HG03378 (cell line): ENCODE measurements around the gene RBFOX2.
"Not testable (repeated sequence)": the region's sequence is repeated elsewhere in the genome, so short reads cannot be mapped to it uniquely, and the experiment has no call there.

ENCODE experiments used
- ATAC-seq: cut with Tn5 transposase; IDR thresholded peaks from one replicate; pipeline ENCODE4 v1.9.1; 2021; ENCODE audit warnings: mild to moderate bottlenecking, moderate library complexity; ENCODE audit not compliant: unreplicated experiment

The RBFOX2 gene

DNA sequence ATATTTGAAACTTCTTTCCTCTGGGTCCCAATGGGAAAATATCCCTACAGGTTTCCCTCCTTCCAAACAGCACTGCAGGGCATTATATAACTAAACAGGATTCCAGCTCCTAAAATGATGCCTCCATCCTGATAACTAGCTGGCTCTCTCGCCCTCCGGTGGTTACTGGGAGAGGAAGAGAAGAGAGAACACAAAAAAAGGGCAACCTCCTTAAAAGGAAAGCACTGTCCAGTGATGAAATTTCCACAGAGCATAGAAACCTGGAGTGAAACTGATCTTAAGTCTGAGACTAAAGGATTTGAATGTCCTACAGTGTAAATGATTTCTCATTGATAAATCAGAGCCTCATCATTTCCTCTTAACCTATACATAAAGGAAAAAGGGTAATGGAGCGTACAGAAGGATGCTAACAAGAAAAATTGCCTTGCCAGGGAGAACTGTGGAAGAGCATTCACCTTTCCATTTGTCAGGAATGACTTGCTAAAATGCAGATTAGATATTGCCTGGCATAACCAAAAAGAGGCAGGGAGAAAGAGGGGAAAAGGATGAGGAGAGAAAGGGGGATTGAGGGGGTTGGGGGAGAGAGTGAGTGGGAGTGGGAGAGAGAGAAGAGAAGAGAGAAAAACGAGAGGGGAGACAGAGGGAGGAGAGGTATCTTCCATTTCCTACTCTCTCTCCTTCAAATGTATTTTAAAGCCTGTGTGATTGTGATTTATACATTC lies 189.6 kb downstream of the RBFOX2 start:
- ATAC-seq = no peak

DNA sequence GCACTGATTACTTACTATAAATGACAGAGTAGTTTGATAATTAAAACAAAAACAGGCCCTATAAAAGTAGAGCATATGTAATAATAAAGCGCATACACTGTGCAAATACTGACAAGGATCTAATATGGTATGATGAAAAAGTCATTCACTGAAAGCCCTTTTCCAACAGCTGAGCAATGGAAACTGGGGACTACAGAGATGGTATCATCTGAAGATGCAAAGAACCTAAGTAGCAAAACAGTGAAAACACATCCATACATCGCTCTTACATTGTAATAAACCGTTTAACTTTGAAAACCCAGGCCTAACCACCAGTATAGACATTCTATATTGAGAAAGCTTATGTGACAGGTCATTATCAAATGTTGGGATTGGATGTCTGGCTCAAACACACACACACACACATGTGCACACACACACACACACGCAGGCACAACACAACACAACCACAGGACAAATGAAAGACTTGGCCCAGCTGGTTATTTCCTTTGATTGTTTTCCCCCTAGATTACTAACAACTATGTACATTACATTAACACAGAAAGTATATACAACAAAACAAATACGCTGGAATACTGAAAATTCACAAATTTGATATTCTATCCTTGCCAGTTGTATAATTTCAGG lies 191.4 kb downstream of the RBFOX2 start:
- ATAC-seq = no peak

DNA sequence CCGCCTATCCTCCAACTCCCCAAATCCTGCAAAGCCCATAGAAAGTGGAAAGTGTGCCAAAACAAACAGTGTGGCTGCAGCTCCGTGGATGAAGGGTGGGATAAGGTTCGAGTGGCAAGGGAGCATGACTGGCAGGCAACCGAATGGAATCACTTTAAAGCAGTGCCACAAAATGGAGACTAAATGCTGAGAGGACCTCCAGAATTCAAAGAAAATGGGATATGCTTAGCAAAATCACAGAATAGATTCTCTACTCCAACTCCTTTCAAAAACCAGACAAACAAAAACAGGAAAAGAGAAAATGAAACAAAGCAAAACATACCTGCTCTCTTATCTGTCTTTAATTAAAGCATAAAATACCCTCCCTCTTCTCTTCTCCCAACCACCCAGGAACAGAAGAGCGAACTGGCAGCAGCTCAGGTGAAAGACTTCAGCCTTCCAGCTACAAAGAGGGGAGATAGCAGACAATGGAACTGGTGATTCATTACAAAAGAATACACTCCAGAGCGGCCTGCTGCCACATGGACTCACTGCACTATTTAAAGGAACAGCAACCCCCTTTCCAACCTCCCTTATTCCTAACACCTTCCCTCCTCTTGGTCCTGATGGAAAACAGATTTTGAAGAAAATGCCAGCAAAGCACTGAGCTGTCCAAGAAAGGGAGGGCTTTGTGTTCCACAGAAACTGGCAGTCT lies 192.5 kb downstream of the RBFOX2 start:
- no peak for ATAC-seq

DNA sequence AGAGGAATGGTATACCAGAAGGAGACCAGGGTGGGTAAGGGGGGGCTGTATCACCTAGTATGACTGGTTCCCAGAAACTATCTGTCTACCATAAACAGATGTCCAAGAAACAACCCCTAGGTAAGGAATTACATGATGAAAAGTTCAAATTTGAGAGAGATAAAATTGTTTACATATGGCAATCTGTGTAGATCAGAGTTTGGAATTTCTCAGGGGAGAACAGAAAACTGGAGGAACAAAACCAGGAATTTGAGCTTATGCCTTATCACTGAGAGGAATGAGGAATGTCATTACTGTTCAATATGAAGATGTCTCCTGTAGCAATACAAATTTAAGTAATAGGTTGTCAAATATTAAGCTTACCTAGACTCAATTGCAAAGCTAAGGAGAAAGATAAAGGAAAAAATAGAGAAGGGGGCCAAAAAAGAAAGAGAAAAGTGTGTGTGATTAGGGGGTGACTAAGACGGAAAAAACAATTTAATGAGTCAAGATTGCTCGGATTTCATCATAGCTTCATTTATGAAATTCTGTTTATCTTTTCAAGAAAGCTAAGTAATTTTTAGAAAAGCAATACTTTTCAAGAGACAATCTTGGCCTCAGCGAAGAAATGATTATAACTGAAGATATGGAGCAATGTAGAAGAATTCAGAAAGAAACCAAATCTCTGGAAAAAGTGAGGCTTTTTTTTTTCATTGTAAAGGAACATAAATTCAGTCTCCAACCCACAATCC lies 193.2 kb downstream of the RBFOX2 start:
- no peak for ATAC-seq

DNA sequence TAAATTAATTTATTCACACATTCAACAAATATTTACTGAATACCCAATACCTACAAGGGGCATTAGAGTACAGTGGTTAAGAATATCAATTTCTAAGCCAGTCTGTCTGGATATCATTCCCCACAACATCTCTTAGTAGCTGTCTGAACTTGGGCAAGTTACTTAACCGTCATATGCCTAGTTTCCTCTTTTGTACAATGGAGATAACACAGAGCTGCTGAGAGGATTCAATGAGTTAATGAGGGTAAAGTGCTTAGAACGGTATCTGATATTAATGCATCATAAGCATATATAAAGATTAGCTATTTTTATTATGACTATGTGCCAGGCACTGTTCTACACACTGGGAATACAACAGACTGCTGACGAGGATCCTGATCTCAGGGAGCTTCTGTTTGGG lies 194.6 kb downstream of the RBFOX2 start:
- ATAC-seq = no peak

DNA sequence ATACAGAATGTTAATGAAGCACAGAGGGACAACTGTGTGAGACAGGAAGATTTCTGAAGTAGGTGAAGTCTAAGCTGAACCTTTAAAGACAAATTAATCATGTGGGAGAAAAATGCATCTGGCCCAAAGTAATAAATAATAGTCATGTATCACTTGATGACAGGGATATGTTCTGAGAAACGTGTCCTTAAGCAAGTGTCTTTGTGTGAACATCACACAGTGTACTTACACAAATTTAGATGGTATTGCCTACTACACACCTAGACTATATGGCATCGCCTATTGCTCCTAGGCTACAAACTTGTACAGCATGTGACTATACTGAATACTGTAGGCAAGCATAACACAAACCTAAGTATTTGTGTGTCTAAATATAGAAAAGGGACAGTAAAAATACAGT lies 198.3 kb downstream of the RBFOX2 start:
- no peak for ATAC-seq

DNA sequence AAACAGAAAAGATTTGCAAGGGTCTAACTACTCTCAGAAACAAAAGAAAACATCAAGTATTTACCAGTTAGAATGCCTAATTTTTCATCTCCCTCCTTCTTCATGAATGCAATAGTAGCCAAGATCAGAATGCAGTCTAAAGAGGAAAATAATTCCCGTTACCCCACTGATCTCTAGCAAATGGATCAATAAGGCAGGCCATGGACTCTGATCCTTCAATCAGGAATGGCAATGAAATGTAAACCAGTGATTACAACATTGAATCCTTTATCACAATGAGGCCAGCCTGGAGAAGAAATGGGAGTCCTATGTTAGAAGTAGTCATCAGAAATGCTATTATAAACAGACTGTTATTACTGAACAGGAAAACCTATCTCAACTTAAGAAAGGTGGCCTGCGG lies 204.4 kb downstream of the RBFOX2 start:
- ATAC-seq = no peak

DNA sequence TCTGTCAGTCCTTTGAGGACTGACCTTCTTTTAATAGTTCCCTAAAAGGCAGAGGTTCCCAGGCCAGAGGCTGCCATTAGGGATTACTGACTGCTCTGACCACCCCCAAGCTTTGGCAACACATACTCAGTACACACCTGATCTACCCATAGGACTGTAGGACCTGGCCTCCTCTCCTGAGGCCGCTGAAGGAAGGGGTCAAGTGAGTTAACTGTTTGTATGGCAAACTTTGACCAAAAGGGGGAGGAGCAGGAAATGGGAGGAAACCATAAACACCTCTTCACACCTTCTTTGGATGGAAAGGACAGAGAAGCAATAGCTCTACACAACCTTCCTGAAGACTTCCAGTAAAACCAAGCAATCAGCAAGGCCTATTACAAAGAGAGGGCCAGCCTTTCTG lies 207.0 kb downstream of the RBFOX2 start:
- no peak for ATAC-seq

DNA sequence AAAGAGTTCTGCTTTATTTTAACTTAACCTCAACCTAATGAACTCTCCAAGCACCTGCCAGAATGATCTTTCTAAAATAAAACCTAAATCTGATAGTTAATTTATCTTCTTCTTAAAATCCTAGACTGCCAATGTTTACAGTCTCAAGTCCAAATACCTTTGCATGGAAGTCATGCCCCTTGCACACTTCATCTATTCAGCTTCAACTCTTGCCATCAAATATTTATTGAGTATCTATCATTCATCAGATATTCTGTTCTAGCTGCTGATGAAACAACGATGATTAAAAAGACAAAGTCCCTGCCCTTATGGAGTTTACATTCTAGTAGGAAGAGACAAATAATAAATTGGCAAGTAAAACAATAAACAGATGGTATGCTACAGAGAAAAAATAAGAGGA lies 209.2 kb downstream of the RBFOX2 start:
- ATAC-seq = no peak

DNA sequence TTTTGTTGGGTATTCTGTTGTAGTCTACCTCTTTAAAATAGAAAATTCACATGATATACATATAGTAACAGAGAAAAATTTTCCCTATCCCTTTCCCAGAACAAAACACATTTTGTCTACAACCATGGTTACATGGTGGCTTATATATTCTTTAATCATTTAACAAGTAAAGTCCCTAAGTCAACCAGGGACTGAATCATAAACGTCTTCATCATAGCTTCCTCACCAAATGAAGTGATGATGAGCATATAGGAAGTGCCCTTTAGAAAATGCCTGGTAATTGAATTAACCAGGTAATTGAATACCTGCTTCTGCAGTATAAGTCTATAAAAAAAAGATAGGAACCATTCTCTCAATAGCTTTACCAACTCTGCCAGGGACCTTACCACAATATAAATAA lies 209.7 kb downstream of the RBFOX2 start:
- ATAC-seq = no peak

DNA sequence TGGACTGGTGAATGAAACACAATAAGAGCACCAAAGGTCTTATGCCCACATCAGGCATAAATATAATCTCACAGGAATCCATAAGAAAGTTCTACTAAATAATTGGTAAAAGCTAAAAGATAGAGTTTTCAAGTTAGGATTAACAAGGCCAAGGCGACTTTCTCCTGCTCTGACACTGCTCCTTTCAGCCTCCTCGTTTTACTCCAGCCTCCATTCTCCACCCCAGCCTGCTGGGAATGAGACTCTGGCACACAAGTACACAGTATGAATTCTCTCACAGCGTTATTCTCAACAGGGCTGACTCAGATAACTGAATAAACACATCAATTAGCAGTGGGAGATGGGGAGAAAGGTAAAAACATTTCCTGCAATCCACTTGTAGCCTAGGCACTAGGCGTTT lies 216.0 kb downstream of the RBFOX2 start:
- ATAC-seq = no peak

DNA sequence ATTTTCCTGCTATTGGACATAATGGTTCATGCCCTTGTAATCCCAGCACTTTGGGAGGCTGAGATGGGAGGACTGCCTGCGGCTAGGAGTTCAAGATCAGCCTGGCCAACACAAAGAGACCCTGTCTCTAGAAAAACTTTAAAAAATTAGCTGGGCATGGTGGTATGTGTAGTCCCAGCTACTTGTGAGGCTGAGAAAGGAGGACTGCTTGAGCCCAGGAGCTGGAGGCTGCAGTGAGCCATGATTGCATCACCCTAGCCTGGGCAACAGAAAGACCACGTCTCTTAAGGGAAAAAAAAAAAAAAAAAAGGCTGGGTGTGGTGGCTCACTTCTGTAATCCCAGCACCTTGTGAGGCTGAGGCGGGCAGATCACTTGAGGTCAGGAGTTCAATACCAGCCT lies 217.0 kb downstream of the RBFOX2 start:
- no peak for ATAC-seq

DNA sequence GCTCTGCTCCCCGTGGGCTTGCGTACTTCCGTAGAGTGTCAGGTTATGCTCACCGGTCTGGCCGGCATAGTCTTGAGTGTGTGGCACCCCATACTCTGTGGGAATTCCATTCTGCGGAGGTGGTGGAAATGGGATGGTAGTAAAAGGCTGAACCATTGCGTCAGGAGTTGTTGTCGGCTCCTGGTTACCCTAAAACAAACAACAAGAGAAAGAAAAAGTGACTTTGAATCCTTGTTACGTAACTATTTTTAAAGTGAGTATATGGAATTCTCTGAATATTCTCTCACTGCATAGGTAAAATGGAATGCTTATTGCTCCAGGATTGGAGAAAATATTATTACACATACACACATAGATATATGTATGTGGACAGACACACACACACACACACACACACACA lies 218.8 kb downstream of the RBFOX2 start:
- no peak for ATAC-seq

DNA sequence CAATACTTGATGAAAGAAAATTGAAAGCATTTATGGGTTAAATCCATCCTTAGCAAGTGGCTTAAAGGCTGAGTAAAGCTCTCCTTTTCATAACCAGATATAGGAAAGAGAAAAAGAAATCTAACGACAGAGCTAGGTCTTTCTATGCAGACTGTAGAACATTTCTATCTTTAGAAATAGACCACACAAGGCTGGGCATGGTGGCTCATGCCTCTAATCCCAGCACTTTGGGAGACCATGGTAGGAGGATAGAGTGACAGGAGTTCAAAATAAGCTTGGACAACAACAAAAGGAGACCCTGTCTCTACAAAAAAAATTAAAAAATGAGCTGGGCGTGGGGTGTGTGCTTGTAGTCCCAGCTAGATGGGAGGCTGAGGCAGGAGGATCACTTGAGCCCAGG lies 220.2 kb downstream of the RBFOX2 start:
- ATAC-seq = no peak

DNA sequence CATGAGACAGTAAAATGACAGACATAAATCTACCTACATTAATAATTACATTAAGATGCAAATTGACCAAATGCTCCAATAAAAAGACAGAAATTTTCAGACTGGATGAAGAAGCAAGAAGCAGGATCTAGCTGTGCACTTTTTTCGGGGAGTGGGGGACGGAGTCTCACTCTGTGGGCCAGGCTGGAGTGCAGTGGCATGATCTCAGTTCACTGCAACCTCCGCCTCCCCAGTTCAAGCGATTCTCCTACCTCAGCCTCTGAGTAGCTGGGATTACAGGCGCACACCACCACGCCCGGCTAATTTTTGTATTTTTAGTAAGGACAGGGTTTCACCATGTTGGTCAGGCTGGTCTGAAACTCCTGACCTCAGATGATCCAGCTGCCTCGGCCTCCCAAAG lies 222.0 kb downstream of the RBFOX2 start:
- not testable (repeated sequence) for ATAC-seq

DNA sequence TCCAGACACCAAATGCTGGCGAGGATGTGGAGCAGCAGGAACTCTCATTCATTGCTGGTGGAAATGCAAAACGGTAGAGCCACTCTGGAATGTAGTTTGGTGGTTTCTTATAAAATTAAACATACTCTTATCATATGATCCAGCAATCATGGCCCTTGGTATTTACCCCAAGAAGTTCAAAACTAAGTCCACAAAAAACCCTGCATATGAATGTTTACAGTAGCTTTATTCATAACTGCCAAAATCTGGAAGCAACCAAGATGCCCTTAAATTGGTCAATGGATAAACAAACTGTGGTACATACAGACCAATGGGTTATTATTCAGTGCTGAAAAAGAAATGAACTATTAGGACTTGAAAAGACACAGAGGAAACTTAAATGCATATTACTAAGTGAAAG lies 223.2 kb downstream of the RBFOX2 start:
- no peak for ATAC-seq

DNA sequence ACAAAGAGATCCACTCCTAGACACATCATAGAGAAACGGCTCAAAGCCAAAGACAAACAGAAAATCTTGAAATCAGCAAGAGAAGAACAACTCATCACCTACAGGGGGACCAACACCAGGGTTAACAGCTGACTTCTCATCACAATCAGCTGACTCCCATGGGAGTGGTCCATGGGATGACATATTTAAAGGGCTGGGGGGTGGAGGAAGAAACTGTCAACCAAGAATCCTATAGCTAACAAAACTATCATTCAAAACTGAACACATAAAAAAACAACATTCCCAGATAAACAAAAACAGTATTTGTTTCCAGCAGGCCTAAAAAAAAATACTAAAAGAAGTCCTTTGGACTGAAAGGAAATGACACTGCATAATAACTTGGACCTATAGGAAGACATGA lies 224.2 kb downstream of the RBFOX2 start:
- ATAC-seq = no peak

DNA sequence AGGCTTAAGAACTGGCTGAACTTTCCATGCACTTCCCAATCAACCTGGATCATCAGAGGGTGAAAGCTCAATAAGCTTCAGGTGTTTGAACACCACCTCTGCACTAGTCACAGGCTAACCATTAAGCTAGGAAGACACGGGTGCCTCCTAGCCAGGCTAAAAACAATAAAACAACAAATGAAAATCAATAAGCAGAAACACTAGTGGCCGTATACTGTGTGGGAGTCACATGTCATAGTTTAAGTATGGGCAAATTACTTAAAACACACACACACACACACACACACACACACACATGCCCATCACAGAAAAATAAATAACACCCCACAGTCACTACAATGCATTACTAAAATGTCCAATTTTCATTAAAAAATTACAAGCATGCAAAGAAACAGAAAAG lies 225.7 kb downstream of the RBFOX2 start:
- no peak for ATAC-seq

DNA sequence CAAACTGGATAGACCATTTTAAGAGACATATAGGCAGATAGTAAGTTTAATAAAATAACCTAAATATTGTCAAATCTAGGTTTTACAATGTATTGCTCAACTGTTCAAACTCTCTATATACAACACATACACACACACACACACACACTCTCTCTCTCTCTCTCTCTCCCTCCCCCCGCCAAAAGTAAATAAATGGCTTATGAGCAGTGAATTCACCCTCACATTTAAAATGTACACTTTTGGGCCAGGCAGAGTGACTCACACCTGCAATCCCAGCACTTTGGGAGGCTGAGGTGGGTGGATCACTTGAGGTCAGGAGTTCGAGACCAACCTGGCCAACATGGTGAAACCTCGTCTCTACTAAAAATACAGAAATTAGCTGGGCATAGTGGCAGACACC lies 227.3 kb downstream of the RBFOX2 start:
- not testable (repeated sequence) for ATAC-seq

DNA sequence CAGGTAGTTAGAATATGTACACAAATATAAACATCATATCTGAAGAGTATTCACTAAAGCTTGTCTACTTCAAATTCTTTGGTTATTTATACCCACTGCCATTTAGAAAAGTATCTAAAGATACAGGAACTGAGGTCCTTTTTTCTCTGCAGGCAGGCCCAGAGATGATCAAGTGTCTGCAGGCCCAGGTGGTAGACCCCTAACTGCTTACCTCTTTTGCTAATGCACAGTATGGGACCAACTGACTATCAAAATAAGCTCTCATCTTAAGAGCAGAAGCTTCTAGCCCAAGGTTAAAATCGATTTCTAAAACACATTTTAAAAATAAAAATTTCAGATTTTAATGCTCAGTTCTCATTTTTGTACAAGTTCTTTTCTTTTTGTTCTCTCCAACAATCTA lies 229.5 kb downstream of the RBFOX2 start:
- ATAC-seq = no peak

DNA sequence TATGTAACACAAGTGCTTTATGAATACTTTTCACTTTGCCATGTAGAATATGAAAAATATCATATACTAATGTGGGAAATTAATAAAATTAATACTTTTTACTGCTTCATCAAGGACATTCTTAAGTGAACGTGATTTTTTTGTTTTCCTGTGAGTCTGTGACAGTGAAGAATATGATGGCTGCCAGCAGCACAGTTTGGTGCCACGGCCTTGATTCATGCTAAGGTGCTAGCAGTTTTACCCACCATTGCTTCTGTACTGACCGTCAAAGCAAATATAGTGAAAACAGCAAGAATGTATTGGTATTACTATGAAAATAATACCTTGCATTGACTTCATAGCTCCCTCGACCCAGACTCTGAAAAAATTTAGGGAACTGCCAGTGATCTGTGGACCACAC lies 231.2 kb downstream of the RBFOX2 start:
- no peak for ATAC-seq

DNA sequence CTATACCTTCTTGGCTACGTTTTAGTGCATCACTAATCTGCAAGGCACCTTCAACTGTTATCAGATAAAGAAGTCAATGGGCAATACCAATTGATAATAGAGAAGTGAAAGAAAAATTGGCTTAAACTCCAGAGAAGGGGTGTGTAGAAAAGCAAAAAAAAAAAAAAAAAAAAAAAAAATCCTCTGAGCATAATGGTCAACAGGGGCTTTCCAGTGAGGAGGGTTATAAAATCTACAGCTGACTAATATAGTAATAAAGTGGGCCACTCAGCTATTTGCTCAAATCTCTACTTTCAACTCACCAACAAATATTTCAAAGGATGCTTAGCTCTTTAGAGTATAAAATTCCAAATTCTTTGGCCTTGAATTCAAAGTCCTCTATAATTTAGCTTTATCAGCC lies 233.1 kb downstream of the RBFOX2 start:
- ATAC-seq = no peak
